ENCODE results near the gene FGD1. TPM values are rescaled to one million over a fixed set of nuclear protein-coding genes. Genes with fewer than 3 reads are reported as not detected.

The FGD1 gene
- total RNA-seq, 1 donor from 2014 or later = 18.0 TPM

DNA sequence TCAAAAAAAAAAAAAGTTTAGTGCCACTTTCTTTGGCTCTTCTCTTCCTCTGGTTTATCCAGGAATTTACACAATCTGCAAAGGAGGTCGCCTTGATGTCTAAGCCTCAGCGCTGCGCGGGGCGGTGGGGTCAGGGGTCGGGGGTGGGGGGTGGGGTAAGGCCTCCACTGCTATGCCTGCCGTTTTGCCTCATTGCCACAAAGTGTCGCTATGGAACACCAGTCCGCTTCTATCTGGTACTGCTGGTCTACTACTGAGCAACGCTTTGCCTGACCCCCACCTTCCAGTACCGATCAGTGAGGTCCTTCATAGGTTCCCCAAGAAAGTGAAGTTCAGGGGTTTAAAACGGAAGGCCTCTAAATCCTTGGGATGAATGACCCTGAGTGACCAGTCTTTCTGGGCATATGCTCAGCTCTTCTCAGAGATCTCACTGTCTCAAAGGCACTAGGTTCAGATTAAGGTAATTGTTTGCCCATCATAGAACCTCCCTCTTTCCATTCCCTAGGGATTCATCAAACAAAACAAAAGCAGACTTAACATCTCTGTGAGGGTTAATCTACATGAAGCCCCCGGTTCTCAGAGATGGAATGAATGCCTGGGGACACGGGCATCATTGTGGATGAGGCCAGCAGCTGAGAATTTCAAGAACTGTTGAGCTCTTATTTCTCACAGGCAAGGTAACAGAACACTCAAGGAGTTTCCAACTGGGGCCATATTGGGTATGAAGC lies 72.7 kb downstream of the FGD1 start:
- Histone ChIP-seq H3K4me2 (ENCODE audit: low read length) (no peak overlapping the region), H3K27ac (ENCODE audit: low read depth, low read length) (no peak overlapping the region)
- peak; percentile 82 for FAIRE-seq

DNA sequence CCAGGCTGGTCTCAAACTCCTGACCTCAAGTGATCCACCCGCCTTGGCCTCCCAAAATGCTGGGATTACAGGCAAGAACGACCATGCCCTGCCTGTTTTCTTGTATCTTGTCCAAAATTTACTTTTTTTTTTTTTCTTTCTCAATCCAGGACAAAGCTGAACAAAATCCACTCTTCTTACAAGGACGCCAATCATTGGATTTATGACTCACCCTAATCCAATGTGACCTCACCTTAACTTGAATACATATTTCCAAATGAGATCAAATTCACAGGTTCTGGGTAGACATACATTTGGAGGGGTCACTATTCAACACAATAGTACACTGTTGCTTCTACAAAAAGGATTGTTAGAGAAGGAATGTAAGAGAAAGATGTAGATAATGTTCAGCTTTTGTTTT lies 73.9 kb downstream of the FGD1 start:
- Mint-ChIP-seq H3K4me1 (ENCODE audit: low read depth, unreplicated experiment) (no peaks in the 10 kb centered on the region), H3K27me3 (ENCODE audit: low read depth, unreplicated experiment) (no peaks in the 10 kb centered on the region), H3K27ac (ENCODE audit: unreplicated experiment) (no peak overlapping the region), H3K36me3 (ENCODE audit: low read depth, unreplicated experiment) (no peaks in the 10 kb centered on the region), H3K9me3 (ENCODE audit: unreplicated experiment) (no peaks in the 10 kb centered on the region), H3K4me3 (ENCODE audit: unreplicated experiment) (no peak overlapping the region)
- H3K79me2 ChIP-seq (ENCODE audit: insufficient read depth, low read length) = no peaks in the 10 kb centered on the region
- H3K36me3 ChIP-seq (ENCODE audit: insufficient read depth, low read length) = no peaks in the 10 kb centered on the region
- no peaks in the 10 kb centered on the region for H3K4me1 ChIP-seq (ENCODE audit: insufficient read depth, low read length)
- H3K27me3 ChIP-seq (ENCODE audit: insufficient read depth, low read length) = no peaks in the 10 kb centered on the region
- no peak for DNase-seq (ENCODE audit: low read depth)
- peak; percentile 69 for FAIRE-seq
- no peak for TF ChIP-seq EZH2 (IDR thresholded peaks at IDR 0.05; ENCODE audit: insufficient read depth, low read length)
- TF ChIP-seq, protein P1, sequence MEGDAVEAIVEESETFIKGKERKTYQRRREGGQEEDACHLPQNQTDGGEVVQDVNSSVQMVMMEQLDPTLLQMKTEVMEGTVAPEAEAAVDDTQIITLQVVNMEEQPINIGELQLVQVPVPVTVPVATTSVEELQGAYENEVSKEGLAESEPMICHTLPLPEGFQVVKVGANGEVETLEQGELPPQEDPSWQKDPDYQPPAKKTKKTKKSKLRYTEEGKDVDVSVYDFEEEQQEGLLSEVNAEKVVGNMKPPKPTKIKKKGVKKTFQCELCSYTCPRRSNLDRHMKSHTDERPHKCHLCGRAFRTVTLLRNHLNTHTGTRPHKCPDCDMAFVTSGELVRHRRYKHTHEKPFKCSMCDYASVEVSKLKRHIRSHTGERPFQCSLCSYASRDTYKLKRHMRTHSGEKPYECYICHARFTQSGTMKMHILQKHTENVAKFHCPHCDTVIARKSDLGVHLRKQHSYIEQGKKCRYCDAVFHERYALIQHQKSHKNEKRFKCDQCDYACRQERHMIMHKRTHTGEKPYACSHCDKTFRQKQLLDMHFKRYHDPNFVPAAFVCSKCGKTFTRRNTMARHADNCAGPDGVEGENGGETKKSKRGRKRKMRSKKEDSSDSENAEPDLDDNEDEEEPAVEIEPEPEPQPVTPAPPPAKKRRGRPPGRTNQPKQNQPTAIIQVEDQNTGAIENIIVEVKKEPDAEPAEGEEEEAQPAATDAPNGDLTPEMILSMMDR (IDR thresholded peaks at IDR 0.05; ENCODE audit: insufficient read depth, low read depth, low read length) = no peak
- H2AFZ ChIP-seq (ENCODE audit: low read depth, low read length) = no peak overlapping the region
- H4K20me1 ChIP-seq (ENCODE audit: insufficient read depth, low read length) = no peaks in the 10 kb centered on the region
- no peak overlapping the region for H3K4me2 ChIP-seq (ENCODE audit: low read length)
- H3K27ac ChIP-seq (ENCODE audit: low read depth, low read length) = no peak overlapping the region
- H3K9ac ChIP-seq (ENCODE audit: low read length) = no peak overlapping the region
- H3K9me3 ChIP-seq (ENCODE audit: insufficient read depth, low read depth, low read length) = no peaks in the 10 kb centered on the region
- no peak overlapping the region for H3K4me3 ChIP-seq (ENCODE audit: insufficient read depth, low read depth, low read length)

More for the DNA sequence above, 72.7 kb downstream of the FGD1 start:
- Mint-ChIP-seq H3K27ac (ENCODE audit: unreplicated experiment) (no peak overlapping the region), H3K4me1 (ENCODE audit: low read depth, unreplicated experiment) (no peaks in the 10 kb centered on the region), H3K27me3 (ENCODE audit: low read depth, unreplicated experiment) (no peaks in the 10 kb centered on the region), H3K36me3 (ENCODE audit: low read depth, unreplicated experiment) (no peaks in the 10 kb centered on the region), H3K9me3 (ENCODE audit: unreplicated experiment) (no peaks in the 10 kb centered on the region), H3K4me3 (ENCODE audit: unreplicated experiment) (no peak overlapping the region)
- H3K9me3 ChIP-seq (ENCODE audit: insufficient read depth, low read depth, low read length) = no peaks in the 10 kb centered on the region
- DNase-seq (ENCODE audit: low read depth) = no peak
- no peak overlapping the region for H3K9ac ChIP-seq (ENCODE audit: low read length)
- no peak overlapping the region for H3K4me3 ChIP-seq (ENCODE audit: insufficient read depth, low read depth, low read length)
- no peaks in the 10 kb centered on the region for H4K20me1 ChIP-seq (ENCODE audit: insufficient read depth, low read length)
- H3K27me3 ChIP-seq (ENCODE audit: insufficient read depth, low read length) = no peaks in the 10 kb centered on the region
- H2AFZ ChIP-seq (ENCODE audit: low read depth, low read length) = no peak overlapping the region
- H3K36me3 ChIP-seq (ENCODE audit: insufficient read depth, low read length) = no peaks in the 10 kb centered on the region
- no peak for TF ChIP-seq EZH2 (IDR thresholded peaks at IDR 0.05; ENCODE audit: insufficient read depth, low read length)
- TF ChIP-seq, protein P1 (IDR thresholded peaks at IDR 0.05; ENCODE audit: insufficient read depth, low read depth, low read length) = no peak
- H3K4me1 ChIP-seq (ENCODE audit: insufficient read depth, low read length) = no peaks in the 10 kb centered on the region
- H3K79me2 ChIP-seq (ENCODE audit: insufficient read depth, low read length) = no peaks in the 10 kb centered on the region

All from astrocyte (in vitro differentiated cells and primary cell).